GM21717 (cell line): Measurements from ENCODE around the gene PYGM.

Experiments
- ATAC-seq: cut with Tn5 transposase; IDR thresholded peaks from one replicate; pipeline ENCODE4 v1.9.1; 2021; ENCODE audit warnings: mild to moderate bottlenecking, moderate library complexity; ENCODE audit not compliant: unreplicated experiment

The PYGM gene

DNA sequence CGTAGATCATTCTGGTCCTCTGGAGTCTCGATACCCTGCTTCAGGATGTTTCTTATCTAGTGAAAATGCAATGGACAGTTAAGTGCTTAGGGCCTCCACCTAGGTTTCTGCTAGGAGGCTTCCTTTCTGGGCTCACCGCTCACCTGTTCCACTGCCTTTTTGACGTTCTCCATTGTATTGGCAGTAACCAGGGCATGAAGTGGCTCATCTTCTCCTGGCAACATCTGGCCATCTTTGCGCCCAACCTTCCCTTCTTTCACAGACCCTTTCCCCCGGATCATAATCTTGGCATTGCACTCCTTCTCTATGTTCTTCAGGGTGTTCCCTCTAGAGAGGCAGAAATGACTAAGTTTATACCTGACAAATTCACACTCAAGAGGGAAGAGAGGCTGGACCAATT lies 9.5 kb upstream of the PYGM start:
- ATAC-seq, result no peak

DNA sequence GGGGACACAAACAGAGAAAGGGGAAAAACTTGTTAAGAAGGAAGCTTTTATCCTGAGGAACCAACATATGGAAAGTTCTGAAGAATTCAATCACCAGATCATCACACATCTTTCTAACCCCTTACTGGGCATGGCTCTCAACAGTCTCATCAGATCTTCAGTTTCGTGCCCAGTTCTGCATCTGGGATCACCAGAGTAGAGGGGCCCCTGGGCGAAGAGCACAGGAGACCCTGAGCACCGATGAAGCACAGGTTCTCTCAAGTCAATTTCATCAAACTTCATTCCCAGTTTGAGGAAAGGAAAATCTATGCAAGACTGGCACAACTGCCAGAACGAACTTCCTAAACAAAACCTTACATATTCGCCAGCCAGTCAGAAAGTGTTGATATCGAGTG lies 8.5 kb upstream of the PYGM start:
- ATAC-seq, result no peak

DNA sequence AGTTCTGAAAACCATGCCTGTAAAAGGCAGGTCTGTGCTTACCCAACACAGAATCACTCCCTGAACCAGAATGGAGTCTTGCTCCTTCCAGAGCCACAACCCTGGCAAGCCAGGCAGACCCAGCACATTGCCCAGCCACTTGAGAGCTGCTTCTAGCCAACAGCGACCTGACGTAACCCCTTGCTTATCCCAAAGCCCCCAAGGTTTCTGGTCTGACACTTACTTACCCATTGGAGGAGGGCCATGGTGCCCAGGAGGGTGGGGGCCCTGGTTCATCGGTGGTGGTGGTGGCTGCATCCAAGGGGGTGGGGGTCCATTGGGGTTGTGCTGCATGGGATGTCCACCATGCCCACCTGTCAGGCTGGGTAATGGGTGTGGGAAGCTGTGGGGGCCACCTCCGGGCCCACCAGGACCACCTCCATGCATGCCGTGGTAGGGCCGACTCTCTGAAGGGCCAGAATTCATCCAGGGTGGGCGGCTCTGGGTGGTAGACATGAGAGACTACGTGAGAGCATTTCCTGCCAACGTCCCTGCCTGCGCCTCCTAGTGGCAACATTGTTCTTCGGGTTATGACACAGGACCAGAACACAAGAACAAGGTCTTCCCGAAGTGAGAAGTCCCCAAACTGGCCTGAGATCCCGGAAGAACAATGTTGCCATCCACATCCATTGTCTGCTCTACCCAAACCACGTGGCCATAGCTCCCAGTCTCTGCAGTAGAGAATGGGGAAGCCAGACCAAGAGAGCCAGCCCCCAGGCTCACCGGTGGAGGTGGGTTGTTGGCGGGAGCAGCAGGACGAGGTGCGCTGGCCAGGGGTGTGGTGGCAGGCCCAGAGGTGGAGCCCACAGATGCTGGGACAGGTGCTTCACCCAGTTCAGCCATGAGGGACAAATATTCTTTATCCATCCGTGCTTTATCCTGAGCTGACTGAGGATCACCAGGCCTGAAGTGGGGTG lies 7.8 kb upstream of the PYGM start:
- ATAC-seq, result no peak

DNA sequence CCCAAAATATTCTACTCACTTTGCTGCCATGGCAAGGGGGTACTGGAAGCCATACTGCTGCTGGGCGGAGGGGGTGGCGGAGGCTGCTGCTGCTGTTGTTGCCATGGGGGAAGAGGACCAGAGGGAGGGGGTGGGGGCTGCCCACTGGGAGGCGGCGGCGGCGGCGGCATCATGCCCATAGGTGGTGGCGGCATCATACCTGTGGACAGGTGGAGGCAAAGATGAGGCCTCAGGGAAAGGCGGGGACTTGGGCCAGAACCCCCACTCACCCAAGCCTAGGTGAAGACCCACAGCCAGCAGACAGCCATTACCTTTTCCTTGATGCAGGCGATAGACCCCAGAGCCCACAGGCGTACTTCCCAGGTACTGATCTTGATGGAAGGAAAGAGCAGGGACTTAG lies 7.1 kb upstream of the PYGM start:
- no peak for ATAC-seq

DNA sequence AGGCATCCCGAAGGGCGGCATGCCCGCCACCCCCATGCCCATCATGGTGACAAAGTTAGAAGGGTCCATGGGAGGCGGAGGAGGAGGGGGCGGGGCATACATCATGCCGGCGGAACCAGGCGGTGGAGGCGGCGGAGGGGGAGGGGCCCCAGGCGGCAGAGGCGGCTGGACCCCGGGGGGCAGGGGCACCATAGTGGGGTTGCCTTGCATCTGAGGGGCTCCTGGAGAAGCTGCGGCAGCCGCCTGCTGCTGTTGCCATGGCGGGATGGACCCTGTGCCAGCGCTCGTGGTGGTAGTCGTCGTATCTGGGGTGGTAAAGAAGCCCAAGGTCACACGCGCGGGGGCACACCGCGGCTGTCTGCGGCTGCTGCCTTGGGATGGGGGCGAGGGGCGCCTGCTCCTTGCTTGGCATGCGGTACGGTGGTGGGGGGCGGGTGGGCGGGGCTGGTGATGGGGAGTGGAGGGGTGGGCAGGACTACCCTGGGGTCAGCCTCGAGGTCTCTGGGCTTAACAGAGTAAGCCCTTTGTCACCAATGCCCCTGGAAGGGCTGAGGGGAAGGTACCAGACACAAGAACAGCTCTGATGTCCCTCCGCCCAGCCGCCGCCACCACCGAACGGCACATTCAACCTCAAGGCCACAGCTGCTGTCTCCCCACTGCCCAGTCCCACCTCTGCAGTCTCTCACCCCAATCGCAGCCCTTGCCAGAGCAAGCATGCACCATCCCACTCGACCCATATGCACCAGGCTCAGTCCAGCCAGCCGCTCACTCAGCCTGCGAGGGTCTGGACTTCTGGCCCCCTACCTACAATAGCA lies 6.3 kb upstream of the PYGM start:
- no peak for ATAC-seq

DNA sequence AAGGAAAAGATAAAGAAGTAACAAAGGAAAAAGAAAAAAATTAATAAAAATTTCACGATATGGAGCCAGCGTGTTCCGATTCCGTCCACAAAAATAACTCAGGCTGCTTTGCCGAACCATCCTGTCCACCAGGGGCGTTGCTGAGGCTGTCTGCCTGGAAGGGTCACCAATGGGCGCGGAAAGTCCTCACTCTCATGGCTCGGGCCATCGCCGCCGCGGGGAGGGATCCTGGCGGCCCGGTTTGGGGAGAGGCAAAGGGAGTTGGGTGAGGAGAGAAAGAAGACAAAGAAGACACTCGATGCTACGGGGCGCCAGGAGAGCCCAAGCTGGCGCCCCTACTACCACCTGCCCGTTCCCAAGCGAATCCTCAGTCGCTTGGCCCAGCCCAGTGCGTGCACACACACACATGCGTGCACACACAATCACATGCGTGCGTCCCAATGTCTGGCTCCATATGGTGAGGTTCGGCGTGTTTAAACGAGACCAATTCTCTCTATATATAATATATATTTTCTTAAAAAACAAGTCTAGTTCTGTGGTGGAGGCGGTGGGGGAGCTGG lies 5.6 kb upstream of the PYGM start:
- no peak for ATAC-seq

DNA sequence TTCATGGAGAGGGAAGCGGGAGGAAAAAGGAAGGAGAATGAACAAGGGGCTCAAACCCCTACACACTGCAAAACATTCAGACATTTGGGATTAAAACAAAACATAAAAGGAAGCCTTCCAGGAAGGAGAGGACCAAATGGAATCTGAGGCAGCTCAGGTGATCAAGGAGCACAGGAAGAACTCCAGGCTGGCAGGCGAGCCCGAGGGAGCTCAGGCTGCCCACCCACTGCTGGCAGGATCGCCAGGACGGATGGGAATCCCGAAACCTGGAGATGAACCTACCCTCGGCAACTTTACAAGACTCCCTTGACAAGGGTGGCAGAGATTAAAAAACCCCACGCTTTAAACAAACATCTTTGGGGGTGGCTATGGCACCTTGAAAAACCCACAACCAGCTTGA lies 5.0 kb upstream of the PYGM start:
- ATAC-seq, result no peak

DNA sequence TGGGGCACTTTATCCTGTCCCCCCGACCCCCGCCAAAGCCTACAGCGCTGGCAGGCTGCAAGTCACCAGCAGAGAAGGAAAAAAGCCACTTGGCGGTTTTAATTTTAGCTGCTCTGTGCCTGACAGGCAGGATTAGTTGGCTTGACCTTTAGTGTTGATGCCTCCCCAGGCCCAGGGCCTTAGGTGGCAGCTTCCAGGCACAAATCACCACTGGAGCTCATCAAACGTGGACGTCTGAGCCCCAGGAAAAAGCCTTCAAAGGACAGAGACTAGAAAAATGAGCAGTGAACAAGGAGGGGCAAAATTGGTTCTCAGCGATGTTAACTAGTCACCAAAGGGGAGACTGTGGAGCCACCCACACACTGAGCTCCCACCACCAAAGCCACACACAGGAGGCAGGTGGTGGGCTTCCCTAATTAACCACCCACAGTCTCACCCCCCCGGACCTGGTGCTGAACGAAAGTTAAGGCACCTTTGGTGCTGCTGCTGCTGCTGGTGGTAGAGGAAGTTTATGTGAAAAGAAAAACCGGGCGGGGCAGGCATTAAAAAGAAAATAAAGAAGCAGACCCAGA lies 4.4 kb upstream of the PYGM start:
- no peak for ATAC-seq

DNA sequence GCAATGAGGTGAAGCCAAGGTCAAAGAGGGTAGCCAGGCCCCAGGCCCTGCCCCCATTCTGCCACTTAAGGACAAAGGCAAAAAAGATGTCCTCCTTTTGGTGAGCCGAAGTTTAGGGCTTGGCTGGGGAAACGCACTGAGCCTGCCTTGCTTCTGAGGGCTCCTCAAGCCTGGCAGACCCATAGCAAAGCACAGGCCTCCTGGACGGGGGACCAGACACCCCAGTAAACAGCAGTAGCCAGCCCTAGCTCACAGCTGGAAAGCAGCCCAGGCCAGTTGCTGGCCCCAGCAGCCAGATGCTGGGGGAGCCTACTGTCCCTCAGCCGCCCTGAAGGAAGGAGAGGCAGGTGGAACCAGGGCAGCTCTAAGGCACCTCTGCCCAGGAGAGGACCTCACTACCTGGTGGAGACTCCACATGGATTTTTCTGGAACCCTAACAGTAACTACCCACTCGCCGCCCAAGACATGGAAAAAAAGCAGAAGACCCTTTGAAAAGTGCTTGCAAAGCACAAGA lies 3.8 kb upstream of the PYGM start:
- ATAC-seq, result no peak

DNA sequence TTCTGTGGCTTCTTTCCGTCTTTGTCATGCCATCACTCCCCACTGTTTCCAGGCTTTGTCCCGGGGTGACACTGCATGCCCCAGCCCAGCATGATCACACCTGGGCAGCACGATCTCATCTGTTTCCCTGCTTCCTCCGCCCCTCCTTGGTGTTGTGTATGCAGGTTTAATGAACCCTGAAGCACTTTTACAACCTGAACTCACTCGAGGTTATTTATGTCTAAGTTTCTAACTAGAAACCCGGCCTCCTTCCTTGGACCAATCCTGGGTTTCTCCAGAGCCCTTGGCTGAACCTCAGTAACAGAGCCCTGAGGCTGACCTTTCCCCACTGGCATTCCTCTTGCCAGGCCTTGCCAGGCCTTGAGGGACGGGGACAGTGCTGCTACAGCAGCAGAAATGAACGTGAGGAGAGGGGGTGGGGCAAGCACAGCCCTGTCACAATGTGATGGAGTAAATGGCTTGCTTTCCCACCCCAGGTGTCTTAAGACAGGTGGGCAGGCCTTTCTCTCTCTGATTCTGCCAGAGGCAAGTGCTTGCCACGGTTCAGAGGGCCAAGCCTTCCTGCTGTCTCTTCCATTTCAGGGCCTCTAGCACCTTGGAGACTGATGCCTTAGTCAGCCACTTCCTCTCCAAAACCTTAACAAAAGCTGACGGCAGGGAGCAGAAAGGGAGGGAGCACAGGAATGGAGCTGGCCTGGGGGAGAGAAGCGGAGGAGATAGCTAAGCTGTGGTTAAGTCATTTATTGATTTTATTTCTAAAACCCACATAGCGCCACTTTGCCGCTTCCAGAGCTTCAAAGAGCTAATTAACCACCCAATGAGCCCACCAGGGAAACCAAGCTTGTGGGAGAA lies 3.1 kb upstream of the PYGM start:
- ATAC-seq, result no peak

DNA sequence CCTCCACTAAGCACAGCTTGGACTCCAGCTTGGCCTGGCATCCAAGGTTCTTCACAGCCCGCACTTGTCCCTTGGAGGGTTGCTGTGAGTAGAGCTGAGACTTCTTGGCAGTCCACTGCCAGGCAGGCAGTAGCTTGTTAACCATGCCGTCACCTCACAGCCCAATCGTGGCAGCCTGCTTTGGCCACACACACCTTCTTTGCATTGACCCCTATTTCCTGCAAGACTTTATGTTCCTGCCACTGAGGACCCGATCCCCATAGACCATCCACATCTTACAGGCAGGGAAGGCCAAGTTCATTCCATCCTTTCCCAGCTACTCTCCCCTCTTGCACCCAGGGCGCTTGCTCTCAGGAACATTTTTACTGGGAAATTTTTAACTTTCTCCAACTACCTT lies 2.5 kb upstream of the PYGM start:
- ATAC-seq, result no peak

DNA sequence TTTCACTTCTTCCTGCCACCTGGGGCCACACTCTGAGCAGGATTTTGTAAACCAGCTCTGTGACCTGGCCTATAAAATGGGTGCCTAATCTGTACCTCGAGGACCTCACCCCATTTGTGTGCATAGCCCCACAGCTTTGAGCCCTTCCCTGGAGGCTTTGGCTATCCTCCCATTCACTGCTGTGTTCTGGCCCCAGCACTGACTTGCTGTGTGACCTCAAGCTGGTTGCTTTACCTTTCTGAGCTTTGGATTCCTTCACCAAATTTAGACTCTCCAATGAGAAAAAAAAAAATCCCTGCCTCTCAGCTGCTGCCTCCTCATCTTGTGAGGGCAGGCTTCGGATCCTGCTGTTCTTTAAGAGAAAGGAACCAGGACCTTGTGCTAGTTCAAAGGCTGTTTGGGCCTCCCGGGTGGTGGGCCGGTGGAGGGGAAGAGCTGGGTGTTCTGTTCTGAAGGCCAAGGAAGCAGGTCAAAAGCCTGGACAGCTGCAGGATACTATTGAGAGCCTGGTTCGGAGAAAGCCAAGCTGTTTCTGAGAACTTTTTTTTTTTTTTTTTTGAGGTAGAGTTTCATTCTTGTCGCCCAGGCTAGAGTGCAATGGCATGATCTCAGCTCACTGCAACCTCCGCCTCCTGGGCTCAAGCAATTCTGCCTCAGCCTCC lies 1.1 kb upstream of the PYGM start:
- no peak for ATAC-seq

DNA sequence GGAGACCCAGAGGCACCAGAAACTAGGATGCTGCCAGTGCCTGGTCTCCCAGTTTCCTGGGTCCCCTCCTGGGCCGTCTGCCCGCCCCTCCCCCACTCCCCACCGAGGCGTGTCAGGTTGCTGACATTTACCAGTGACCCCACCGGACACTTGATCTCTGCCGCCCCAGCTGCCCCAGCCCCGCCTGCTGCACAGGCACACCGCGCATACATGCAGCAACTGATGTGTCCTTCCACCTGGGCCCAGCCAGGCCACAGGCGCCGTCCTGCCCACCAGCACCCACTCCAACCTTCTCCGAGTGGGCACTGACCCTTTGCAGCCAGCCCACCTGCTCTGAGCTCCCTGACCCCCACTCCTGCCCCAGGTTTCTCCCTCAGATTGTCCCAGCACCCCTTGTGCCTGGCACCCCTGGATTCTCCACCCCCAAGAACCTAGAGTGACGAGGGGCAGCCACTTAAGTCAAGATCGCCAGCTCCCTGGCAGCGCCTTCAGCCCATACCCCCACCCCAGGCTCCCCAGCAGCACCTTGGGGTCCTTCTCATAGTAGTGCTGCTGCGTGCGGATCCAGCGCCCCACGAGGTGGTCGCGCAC lies 548 bp downstream of the PYGM start:
- no peak for ATAC-seq

DNA sequence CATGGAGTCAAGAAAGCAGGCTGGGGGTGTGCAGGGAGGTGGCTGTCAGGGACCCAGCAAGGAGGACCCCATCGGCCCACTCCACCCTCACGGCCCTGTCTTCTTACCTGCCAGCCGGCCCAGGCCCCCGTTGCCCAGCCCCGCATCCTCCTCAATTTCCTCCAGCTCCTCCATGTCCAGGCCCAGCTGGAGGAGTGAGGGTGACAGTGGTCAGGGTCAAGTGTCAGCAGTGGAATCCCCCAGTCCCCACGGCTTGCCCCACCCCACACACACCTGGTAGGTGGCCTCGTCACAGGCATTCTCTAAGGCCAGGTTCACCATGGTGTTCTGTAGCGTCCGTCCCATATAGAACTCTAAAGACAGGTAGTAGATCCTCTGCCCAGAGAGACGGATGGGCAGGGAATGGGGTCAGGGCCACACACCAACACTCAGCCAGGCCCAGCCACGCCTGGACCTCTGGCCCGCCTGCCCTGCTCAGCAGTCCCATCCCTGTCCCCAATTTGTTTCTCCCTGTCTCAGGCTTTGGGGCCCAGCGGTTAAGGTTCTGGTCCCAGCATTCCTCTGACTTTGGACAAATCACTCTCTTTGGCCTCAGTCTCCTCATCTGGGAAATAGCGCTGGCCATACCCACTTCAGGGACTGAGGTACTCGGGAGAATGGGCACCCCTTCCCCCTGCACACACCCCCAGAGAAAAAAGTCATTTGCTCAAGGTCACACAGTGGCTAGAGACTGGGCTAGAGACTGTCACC lies 1.3 kb downstream of the PYGM start:
- ATAC-seq, result no peak

DNA sequence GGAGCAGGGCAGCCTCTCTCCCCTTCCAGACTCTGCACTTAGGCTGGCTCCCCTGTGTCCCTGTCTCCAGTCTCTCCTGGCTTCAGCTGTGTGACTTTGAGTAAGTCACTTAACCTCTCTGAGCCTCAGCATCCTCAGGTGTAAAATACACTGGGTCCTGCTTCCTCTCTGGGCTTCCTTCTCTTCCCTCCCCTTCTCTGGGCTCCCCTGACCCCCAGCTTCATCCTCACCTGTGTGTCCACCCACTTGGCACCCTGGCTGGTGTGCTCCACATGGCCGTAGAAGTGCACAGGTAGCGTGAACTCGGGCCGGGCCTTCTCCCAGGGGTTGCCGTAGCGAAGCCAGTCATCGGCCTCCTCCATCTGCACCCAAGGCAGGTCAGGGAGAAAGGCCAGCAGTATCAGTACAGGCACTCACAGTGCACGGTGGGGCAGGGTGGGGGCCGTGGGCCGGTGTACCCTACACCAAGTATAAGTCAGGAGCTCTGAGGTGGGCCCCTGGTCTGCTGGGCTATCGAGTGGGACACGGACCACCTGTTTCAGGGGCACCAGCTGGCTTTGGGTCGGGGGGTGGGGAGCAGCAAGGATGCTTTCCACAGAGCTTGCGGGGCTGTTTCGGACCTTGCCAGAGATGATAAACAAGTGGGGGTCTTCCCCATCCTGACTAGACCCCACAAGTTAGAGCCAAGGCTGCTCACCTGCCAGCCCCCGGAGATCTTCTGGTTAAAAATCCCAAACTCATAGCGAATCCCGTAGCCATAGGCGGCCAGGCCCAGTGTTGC lies 2.0 kb downstream of the PYGM start:
- ATAC-seq, result no peak

DNA sequence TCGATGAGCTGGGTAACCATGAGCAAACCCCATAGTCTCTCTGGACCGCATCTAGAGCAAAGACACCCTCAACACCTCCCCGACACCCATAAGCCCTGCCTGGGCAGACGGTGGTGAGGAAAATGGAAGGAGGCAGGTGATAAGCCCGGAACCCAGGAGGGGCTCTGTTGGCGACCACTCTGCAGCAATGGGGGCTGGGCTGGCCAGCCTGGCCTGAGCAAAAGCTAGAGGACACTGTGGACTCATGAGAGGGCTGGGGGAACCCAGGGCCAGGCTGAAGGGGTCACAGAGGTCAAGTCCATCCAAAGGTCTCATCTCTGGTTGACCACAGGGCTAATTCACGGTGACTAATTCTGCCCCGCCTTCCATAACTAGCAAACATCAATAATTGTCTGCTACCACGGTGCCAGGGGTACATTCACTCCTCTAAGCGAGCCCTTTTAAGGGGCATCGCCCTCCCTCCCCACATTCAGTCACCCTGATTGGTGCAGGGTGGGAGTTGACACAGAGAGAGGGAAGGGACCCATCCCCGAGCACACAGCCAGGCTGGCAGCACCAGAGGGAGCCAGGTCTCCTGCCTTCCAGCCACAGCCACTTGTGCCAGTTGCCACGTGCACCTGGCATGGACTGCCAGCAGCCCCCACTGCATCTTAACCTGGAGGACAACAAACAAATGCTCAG lies 4.0 kb downstream of the PYGM start:
- no peak for ATAC-seq

DNA sequence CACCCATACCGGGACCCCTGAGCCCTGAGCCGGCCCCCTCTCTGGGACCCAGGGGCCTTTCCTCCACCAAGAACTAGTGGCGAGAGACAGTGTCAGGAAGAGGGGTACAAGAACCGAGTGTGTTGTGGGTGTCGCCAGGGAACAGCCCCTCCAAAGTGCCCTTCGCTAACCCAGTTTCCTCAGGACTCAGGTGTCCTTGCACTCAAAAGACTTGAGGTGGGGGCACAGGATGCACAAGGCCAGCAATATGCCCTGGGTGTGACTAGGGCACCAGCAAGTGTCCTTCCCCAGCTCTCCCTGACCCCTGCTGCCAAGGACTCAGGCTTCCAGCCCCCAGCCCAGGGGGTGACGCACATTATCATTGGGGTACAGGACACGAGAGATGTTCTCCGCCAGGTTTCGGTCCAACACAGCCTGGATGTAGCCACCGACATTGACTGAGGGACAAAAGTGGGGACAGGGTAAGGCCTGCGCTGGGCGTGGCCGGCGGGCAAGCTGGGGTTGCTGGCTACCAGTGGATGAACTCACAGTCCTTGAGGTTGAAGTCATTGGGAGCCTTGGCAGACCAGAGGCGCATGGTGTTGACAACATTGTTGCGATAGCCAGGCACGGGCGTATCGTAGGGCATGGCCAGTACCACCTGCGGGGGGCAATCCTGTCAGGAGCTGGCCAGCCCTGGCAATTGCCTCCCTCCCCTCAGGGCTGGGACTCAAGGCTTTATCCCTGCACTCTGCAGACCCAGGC lies 4.7 kb downstream of the PYGM start:
- no peak for ATAC-seq
